Measurements from ENCODE around the gene MEST.
"Not testable (repeated sequence)": the region's sequence is repeated elsewhere in the genome, so short reads cannot be mapped to it uniquely, and the experiment has no call there.

Gene MEST

GRCh38 chr7:130485734-130486113 lies 6.2 kb upstream of the MEST start:
- DNase-seq (ENCODE audit: low spot score) = no peak

GRCh38 chr7:130486114-130486953 lies 5.6 kb upstream of the MEST start:
- DNase-seq (ENCODE audit: low spot score) = peak; percentile 59

GRCh38 chr7:130486954-130487436 lies 4.9 kb upstream of the MEST start:
- no peak for DNase-seq (ENCODE audit: low spot score)

GRCh38 chr7:130488392-130489139 lies 3.3 kb upstream of the MEST start:
- DNase-seq (ENCODE audit: low spot score) = no peak

GRCh38 chr7:130489140-130489983 lies 2.5 kb upstream of the MEST start:
- no peak for DNase-seq (ENCODE audit: low spot score)

- DNase-seq (ENCODE audit: low spot score) = no peak
These were observed 1.5 kb upstream of the MEST start for GRCh38 chr7:130490311-130490791.

- DNase-seq (ENCODE audit: low spot score) = no peak
These were observed 739 bp upstream of the MEST start for GRCh38 chr7:130490888-130491804.

GRCh38 chr7:130492523-130493274 lies 814 bp downstream of the MEST start:
- DNase-seq (ENCODE audit: low spot score) = no peak

GRCh38 chr7:130493275-130493873 lies 1.5 kb downstream of the MEST start:
- DNase-seq (ENCODE audit: low spot score) = no peak

GRCh38 chr7:130494431-130494858 lies 2.6 kb downstream of the MEST start:
- no peak for DNase-seq (ENCODE audit: low spot score)

GRCh38 chr7:130500463-130500862 lies 8.6 kb downstream of the MEST start:
- no peak for DNase-seq (ENCODE audit: low spot score)

- DNase-seq (ENCODE audit: low spot score) = no peak
These were observed 9.0 kb downstream of the MEST start for GRCh38 chr7:130500910-130501309.

- no peak for DNase-seq (ENCODE audit: low spot score)
These were observed 13.9 kb downstream of the MEST start for GRCh38 chr7:130505753-130506152.

- DNase-seq (ENCODE audit: low spot score) = no peak
These were observed 14.5 kb downstream of the MEST start for GRCh38 chr7:130506358-130506757.

GRCh38 chr7:130512038-130512437 lies 20.2 kb downstream of the MEST start:
- DNase-seq (ENCODE audit: low spot score) = not testable (repeated sequence)

- no peak for DNase-seq (ENCODE audit: low spot score)
These were observed 21.6 kb downstream of the MEST start for GRCh38 chr7:130513447-130513846.

GRCh38 chr7:130515315-130516040 lies 23.6 kb downstream of the MEST start:
- DNase-seq (ENCODE audit: low spot score) = no peak

GRCh38 chr7:130521258-130521951 lies 29.5 kb downstream of the MEST start:
- DNase-seq (ENCODE audit: low spot score) = no peak

All from CD4-positive, alpha-beta T cell treated with Interleukin-6 at 100 ng/mL for 8 hours (primary cell).